ENCODE results near the gene WNK1. TPM values are rescaled to one million over a fixed set of nuclear protein-coding genes. Genes with fewer than 3 reads are reported as not detected.

The WNK1 gene
- total and polyA plus RNA-seq, 2 of the 8 experiments (the other 6 are each of a cell fraction or from before 2014, with no cell fraction given), result 88.2 to 157 TPM

DNA sequence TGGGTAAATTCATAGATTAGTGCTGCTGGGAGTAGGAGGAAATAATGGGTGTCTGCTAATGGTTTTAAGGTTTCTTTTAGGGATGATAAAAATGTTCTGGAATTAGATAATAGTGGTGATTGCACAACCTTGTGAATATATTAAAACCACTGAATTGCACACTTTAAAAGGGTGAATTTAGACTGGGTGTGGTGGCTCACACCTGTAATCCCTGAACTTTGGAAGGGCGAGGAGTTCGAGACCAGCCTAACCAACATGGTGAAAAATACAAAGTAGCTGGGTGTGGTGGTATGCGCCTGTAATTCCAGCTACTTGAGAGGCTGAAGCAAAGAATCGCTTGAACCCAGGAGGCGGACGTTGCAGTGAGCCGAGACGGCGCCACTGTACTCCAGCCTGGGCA lies 195.9 kb downstream of the WNK1 start:
- Histone ChIP-seq H3K14ac (ENCODE audit: insufficient read length) (no peak overlapping the region), H2BK15ac (ENCODE audit: low read length) (no peak overlapping the region), H3K4me2 (ENCODE audit: insufficient read depth in 1 of 2, low read depth in 2 of 2, low read length in 2 of 2) (peak overlapping the region; percentile 71 to 75), H2AFZ (ENCODE audit: low read length) (no peak overlapping the region), H2BK120ac (replicated peaks; ENCODE audit: low read depth, low read length) (no peak overlapping the region), H3K36me3 (ENCODE audit: control insufficient read depth in 2 of 4, insufficient read depth in 4 of 4, low read length in 3 of 4) (peaks cover 0 to 3% (median 0%) of the 10 kb centered on the region in 4 experiments; a peak in 1 of 8 replicates), H3K18ac (ENCODE audit: extremely low read depth, low read length) (no peak overlapping the region), H3K79me1 (ENCODE audit: low read depth, low read length) (peaks cover 8% of the 10 kb centered on the region), H3K4ac (replicated peaks; ENCODE audit: insufficient read length, low read depth, low read length) (no peak overlapping the region), H3K4me3 (ENCODE audit: extremely low read depth in 1 of 4, insufficient read depth in 2 of 4, low read depth in 3 of 4, low read length in 4 of 4) (peak overlapping the region; percentile 84 to 94 (median 86)), H3K27ac (ENCODE audit: low read depth, low read length) (no peak overlapping the region), H2BK12ac (ENCODE audit: low read depth, low read length) (no peak overlapping the region), H4K8ac (ENCODE audit: extremely low read depth, insufficient read depth, low read length) (peak overlapping the region; percentile 35; the same call in 1 of the 2 replicates), H2BK20ac (ENCODE audit: low read length) (no peak overlapping the region), H4K91ac (replicated peaks; ENCODE audit: insufficient read length, low read length) (no peak overlapping the region), H3K79me2 (ENCODE audit: control insufficient read depth in 1 of 2, insufficient read depth in 2 of 2, low read length in 2 of 2) (peaks cover 0 to 28% of the 10 kb centered on the region in 2 experiments; a peak in 3 of 4 replicates), H3K56ac (replicated peaks; ENCODE audit: insufficient read length, low read depth, low read length) (no peak overlapping the region), H2AK5ac (ENCODE audit: low read depth, low read length) (no peak overlapping the region), H3K9me3 (ENCODE audit: insufficient read depth in 2 of 2, low read depth in 1 of 2, low read length in 1 of 2) (no peaks in the 10 kb centered on the region), H4K20me1 (replicated peaks in 1 of 2; ENCODE audit: control insufficient read depth in 1 of 2, insufficient read depth in 2 of 2, low read length in 2 of 2) (no peaks in the 10 kb centered on the region), H3K4me1 (replicated peaks in 1 of 4; ENCODE audit: control insufficient read depth in 3 of 4, insufficient read depth in 4 of 4, low read length in 3 of 4) (no peaks in the 10 kb centered on the region), H3K9ac (replicated peaks in 1 of 4; ENCODE audit: extremely low read depth in 1 of 4, low read depth in 3 of 4, low read length in 3 of 4) (no peak overlapping the region), H4K5ac (ENCODE audit: insufficient read length, low read depth, low read length) (no peak overlapping the region), H3K23ac (ENCODE audit: insufficient read length) (no peak overlapping the region), H3K23me2 (ENCODE audit: low read depth, low read length) (no peaks in the 10 kb centered on the region; the same call in 1 of the 2 replicates), H3K27me3 (replicated peaks in 1 of 4; ENCODE audit: control insufficient read depth in 3 of 4, extremely low read depth in 1 of 4, insufficient read depth in 3 of 4, low read length in 3 of 4) (no peaks in the 10 kb centered on the region), H2BK5ac (ENCODE audit: low read depth, low read length) (no peak overlapping the region)
- WGBS, 2 experiments (ENCODE audit: extremely low coverage in 1 of 2, insufficient coverage in 1 of 2, insufficient read length in 1 of 2, insufficient replicate concordance in 2 of 2, low coverage in 1 of 2, low lambda C conversion rate in 2 of 2, missing lambda C conversion rate in 1 of 2), result 88% methylated on average over 9 of the region's 9 CpGs; no CpG with 5 or more reads in 1 of the 2 experiments
- TF ChIP-seq, protein P1, sequence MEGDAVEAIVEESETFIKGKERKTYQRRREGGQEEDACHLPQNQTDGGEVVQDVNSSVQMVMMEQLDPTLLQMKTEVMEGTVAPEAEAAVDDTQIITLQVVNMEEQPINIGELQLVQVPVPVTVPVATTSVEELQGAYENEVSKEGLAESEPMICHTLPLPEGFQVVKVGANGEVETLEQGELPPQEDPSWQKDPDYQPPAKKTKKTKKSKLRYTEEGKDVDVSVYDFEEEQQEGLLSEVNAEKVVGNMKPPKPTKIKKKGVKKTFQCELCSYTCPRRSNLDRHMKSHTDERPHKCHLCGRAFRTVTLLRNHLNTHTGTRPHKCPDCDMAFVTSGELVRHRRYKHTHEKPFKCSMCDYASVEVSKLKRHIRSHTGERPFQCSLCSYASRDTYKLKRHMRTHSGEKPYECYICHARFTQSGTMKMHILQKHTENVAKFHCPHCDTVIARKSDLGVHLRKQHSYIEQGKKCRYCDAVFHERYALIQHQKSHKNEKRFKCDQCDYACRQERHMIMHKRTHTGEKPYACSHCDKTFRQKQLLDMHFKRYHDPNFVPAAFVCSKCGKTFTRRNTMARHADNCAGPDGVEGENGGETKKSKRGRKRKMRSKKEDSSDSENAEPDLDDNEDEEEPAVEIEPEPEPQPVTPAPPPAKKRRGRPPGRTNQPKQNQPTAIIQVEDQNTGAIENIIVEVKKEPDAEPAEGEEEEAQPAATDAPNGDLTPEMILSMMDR (IDR thresholded peaks at IDR 0.05; ENCODE audit: control extremely low read depth in 1 of 3, insufficient read depth in 1 of 3, low read depth in 1 of 3, low read length in 3 of 3), result no peak
- FAIRE-seq (no peak), DNase-seq (ENCODE audit: low read depth in 1 of 2, low spot score in 2 of 2) (no peak)
- POLR2A ChIA-PET (ENCODE audit: partially characterized antibody), result interaction anchor here (0.7 to 2.2 kb wide), 5 partner anchors 11 to 382 kb away, joined by 3 to 8 read pairs (median 4); no protein-coding TSS in a partner anchor
- CTCF ChIA-PET (ENCODE audit: partially characterized antibody), result interaction anchor here (1.3 to 1.6 kb wide), 2 partner anchors 145 to 439 kb away, joined by 3 to 9 read pairs; no protein-coding TSS in a partner anchor

Data from H1 (cell line).